HG03159 (cell line): Measurements from ENCODE around the gene ZBTB8A.
A peak's percentile ranks its signal among the peaks of the same experiment; 100 is the strongest.
"Not testable (repeated sequence)": the region's sequence is repeated elsewhere in the genome, so short reads cannot be mapped to it uniquely, and the experiment has no call there.

Experiments used
- ATAC-seq: cut with Tn5 transposase; IDR thresholded peaks from one replicate; pipeline ENCODE4 v1.9.1; 2021; ENCODE audit warnings: mild to moderate bottlenecking, moderate library complexity; ENCODE audit not compliant: unreplicated experiment

The ZBTB8A gene

DNA sequence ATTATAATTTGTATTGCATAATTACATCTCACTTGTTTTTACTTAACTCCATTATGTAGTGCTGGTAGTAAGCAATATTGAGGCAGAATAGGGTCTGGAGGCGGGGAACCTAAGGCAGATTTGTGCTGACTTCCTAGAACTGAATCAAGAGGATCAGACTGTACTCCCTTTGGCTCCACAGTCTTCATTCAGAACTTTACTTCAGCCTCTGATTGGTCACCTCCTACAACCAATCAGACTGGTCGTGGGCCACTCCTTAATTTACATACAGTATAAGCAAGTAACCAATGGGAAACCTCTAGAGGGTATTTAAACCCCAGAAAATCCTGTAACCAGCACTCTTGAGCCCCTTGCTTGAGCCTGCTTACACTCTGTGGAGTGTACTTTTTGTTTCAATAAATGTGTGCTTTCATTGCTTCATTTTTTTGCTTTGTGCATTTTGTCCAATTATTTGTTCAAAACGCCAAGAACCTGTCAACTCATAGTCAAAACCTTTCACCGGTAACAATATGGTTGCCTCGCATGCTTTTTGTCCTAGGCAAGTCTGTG lies 79.5 kb downstream of the ZBTB8A start:
- no peak for ATAC-seq

DNA sequence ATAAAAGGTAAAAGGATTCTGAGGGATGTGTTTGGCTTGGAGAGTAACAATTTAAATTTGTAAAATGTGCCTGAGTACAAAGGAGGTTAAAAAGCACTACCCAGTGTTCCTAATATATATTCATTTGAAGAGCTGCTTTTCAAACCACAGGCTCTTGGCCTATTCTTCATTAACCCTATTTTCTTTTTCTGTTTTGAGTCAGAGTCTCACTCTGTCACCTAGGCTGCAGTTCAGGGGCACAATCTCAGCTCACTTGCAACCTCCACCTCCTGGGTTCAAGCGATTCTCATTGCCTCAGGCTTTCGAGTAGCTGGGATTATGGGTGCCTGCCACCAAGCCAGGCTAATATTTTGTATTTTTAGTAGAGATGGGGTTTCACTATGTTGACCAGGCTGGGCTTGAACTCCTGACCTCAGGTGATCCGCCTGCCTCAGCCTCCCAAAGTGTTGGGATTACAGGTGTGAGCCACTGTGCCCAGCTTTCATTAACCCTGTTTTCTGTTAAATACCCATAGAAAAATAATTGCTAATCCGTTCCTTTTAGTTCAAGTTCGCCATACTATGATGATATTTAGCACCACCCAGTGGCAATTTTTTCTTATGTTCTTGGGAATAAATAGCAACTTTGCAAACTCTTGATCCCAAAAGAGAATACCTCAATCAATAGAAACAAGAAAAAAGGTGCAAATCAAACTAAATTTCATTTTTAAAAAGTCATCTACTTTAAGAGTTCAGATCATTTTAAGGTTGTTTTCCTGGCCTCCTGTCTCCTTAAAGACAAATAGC lies 80.7 kb downstream of the ZBTB8A start:
- ATAC-seq, result peak; percentile 64

DNA sequence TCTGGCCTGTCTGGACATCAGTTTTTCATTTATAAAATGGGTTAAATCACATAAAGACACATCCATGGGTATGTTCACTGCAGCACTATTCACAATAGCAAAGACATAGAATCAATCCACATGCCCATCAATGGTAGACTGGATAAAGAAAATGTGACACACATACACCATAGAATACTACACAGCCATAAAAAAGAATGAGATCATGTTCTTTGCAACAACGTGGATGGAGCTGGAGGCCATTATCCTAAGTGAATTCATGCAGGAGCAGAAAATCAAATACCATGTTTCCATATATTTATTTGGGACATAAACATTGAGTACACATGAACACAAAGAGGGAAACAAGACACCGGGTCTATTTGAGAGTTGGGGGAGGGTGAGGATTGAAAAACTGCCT lies 83.0 kb downstream of the ZBTB8A start:
- ATAC-seq, result no peak

DNA sequence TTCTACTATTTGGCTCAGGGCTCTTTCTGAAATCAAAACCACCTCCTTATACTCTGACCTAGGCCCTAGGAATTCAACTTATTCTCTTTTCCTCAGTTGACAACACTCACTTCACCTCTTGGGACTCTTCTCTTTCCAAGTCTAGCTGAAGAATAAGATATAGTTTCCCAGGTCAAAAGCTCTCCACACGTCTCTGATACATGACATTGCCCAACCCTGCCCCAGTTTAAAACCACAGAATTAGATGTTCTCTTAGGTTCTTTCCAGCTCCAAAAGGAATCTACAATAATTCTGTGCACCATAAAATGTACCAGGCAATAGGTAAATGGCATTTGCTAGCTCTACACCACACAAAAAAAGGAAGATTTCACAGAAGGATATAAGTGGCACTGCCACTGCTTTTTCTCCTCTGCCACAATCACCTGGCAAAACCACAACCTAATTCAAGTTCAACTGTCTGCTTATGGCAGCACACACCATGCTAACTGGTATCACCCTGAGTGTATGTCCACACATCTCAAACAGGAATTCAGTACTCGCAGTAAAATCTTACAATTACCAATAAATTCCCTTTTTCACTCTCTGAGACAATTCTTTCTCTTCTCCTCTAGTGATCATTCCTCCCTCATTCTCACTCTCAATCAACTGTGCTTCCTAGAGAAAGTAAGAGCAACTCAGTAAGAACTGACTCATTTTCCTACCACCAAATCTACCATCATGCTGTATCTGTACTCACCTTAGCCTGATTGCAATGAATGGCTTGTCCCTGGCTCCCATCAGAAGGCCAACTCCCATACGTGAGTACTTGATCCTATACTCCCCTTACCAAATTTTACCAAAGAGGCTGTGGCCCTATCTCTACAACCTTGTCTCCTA lies 83.8 kb downstream of the ZBTB8A start:
- ATAC-seq, result no peak

- ATAC-seq, result no peak
These were observed 84.5 kb downstream of the ZBTB8A start for GRCh38 chr1:32623775-32624174.

GRCh38 chr1:32626176-32626575 lies 86.9 kb downstream of the ZBTB8A start:
- ATAC-seq, result no peak

- ATAC-seq, result peak; percentile 75
These were observed 88.5 kb downstream of the ZBTB8A start for GRCh38 chr1:32627596-32628162.

DNA sequence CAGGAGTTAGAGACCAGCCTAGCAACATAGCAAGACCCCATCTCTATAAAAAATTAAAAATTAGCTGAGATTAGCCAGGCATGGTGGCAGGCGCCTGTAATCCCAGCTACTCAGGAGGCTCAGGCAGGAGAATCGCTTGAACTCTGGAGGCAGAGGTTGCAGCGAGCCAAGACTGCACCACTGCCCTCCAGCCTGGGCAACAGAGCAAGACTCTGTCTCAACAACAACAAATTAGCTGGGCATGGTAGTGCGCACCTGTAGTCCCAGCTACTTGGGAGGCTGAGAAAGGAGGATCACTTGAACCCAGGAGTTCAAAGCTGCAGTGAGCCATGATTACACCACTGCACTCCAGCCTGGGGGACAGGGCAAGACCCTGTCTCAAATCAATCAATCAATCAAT lies 90.9 kb downstream of the ZBTB8A start:
- ATAC-seq, result not testable (repeated sequence)

DNA sequence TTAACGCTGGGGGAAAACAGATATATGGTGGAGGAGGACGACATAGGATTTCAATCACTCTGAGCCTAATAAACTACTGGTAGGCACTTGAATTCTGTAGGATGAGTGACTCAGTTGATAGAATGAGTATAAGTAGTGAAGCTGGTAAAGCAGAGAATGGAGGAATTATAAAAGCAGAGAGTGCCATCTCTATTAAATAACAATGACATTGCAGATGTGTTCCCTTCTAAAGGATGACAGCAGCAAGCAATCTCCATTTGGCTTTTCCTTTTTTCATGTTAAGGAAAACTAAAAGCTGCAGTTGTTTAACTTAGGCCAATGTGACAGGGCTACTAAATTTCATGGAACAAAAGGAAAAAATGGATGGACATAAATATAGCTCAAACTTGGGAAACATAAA lies 93.6 kb downstream of the ZBTB8A start:
- no peak for ATAC-seq

DNA sequence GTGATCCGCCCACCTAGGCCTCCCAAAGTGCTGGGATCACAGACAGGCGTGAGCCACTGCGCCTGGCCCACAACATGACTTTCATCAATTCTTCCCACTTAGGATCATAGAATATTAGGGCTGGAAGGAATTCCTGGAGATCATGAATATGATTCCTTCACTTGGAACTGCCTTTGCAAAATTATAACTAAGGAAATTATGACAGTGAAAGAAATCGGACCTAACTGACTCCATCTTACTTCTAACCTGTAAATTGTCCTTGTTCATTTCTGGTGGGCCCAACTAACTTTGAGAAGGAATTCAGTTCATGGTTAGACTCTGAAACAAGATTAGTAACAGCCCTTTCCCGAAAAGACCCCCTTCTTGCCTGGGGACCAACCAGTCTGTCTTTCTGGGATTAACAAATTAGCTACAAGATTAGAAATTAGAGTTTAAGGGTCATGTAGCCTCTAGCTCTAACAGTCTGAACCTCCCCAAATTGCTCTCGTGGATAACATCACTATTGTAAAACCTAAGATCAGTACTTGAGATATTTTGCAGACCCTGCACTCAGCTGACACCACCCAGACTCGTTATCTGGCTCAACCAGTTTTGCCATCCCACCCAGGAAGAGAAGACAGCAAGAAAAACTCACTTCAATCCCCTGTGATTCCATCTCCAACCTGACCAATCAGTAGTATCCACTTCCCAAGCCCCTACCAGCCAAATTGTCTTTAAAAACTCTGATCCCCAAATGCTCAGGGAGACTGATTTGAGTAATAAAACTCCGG lies 96.5 kb downstream of the ZBTB8A start:
- no peak for ATAC-seq

- no peak for ATAC-seq
These were observed 97.9 kb downstream of the ZBTB8A start for GRCh38 chr1:32636914-32637645.

DNA sequence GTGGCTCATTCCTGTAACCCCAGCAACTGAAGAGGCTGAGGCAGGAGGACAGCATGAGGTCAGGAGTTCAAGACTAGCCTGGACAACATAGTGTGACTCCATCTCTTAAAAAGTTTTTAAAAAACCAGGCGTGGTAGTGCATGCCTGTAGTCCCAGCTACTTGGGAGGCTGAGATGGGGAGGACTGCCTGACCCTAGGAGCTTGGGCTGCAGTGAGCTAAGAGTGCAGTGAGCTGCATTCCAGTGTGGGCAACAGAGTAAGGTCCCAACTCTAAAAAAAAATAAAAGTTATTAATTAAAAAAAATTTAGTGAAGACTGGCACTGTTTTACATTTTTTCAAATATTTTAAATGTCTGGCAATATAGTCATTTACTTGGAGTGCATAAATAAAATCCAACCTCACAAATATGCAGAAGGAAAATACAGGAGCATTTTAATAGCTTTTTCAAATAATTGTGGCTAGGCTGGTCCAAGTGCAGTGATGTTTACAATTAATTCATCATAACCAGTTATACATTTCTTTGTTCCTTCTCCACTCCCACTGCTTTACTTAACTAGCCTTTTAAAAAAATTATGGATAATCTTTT lies 100.4 kb downstream of the ZBTB8A start:
- no peak for ATAC-seq

GRCh38 chr1:32642292-32642827 lies 103.1 kb downstream of the ZBTB8A start:
- ATAC-seq, result not testable (repeated sequence)

DNA sequence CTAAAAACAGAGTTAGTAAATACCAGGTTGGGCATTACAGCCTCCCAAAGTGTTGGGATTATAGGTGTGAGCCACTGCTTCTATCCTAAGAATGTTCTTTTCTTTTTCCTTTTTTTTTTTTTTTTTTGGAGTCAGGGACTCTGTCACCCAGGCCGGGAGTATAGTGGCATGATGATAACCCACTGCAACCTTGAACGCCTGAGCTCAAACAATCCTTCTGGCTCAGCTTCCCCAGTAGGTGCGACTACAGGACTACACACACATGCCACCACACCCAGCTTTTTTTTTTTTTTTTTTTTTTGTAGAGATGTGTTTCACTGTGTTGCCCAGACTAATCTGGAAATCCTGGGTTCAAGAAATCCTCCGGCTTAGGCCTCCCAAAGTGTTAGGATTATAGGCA lies 105.2 kb downstream of the ZBTB8A start:
- no peak for ATAC-seq

GRCh38 chr1:32647308-32648134 lies 108.3 kb downstream of the ZBTB8A start:
- no peak for ATAC-seq

DNA sequence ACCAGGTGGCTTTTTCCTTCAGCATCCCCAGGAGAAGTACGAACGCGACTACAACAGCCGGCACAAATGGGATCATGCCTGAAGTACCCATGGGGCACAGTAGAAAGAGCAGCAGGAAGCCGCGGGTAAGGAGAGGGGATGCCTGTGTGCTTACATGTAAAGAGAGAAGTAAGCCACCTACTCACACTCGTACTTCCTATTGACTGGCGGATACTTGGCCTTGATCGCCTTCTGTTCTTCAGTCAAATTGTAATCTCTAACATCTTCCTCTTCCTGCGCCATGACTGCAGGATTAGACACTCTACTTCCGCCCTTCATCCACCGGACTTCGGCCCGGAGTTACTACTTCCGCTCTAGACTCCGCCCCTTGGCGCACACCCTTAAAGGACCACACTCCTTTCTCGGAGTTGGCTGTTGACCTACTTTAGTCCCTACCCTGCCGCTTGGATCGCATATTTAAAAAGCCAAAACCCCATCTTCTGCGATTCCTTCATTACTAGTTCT lies 111.1 kb downstream of the ZBTB8A start, which contains the start of gene ZBTB8OS:
Gene ZBTB8OS (minus strand): TSS at position 303 of the 504 bp plus-strand sequence. CDS start 21 bp downstream, at position 282.
- ATAC-seq, result peak; percentile 68

DNA sequence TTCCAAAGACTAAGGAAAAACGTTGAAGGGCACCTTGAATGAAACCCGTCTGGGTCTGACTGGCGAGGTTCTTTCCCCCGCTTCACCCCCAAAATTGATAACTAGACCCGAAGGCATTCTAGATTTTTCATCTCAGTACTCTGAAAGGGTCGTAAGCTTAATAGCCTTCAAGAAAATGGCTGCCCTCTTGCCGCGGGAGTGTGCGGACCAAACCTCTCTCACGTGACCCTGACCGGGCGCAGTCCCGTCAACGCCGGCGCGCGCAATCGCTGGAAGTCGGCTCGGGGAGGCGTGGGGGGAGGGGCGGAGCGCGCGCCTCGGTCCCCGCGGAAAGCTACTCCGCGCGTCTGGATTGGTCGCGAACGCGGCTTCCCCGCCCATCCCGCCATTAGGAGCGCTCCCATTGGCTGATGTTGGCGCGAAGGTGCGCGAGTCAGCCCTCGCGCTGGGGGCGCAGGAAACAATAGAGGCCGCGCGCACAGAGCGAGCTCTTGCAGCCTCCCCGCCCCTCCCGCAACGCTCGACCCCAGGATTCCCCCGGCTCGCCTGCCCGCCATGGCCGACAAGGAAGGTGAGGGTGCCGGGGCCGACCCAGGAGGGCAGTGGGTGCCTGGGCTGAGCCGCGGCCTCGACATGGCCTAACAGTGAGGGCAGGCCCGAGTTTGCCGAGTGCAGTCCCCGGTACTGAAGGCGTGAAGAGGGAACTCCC lies 111.7 kb downstream of the ZBTB8A start, which contains the start of gene RBBP4:
Gene RBBP4 (plus strand): TSS at position 457 of the 709 bp plus-strand sequence. CDS start 99 bp downstream, at position 556.
- ATAC-seq, result peak; percentile 77
